Activated CD8-positive, alpha-beta memory T cell treated with anti-CD3 and anti-CD28 coated beads, Interleukin-2, amount 10 ng/mL, durations not matched to agents 7 days and 5 days (primary cell): ENCODE results near the gene GMPPB. TPM values are rescaled to one million over a fixed set of nuclear protein-coding genes. Genes with fewer than 3 reads are reported as not detected.

Experiments used
- ATAC-seq: fragments of 150-1000 bp; cut with Tn5 transposase; one replicate; pipeline ENCODE4 v1.10.0; 2021; ENCODE audit warnings: moderate library complexity
- CTCF ChIA-PET: fragments of 350-600 bp; sonication (Branson Sonifier 250); formaldehyde crosslinking; loops from one replicate; lab custom pipeline; 2021; ENCODE audit warnings: antibody characterized with exemption; lab: Charles Lee
- DNase-seq: peaks from one replicate; pipeline ENCODE4 v3.0.0-alpha.2; 2020
- H3K27ac Mint-ChIP-seq: one replicate; pipeline ENCODE4 v1.8.0; 2021; ENCODE audit warnings: mild to moderate bottlenecking, mixed read lengths
- H3K27me3 Mint-ChIP-seq: one replicate; pipeline ENCODE4 v1.8.0; 2021; ENCODE audit warnings: mixed read lengths
- H3K36me3 Mint-ChIP-seq: one replicate; pipeline ENCODE4 v1.8.0; 2021; ENCODE audit warnings: mild to moderate bottlenecking, mixed read lengths
- H3K4me1 Mint-ChIP-seq: one replicate; pipeline ENCODE4 v1.8.0; 2021; ENCODE audit warnings: mixed read lengths
- H3K4me3 Mint-ChIP-seq: one replicate; pipeline ENCODE4 v1.8.0; 2021; ENCODE audit warnings: mild to moderate bottlenecking, moderate library complexity, mixed read lengths
- H3K9me3 Mint-ChIP-seq: one replicate; pipeline ENCODE4 v1.8.0; 2022; ENCODE audit warnings: low read depth, mixed read lengths
- total RNA-seq, 2 experiments: library from RNA; stranded (reverse); gene quantifications; one replicate each; pipeline ENCODE4 v1.2.3, GENCODE V29; 2021

Gene GMPPB
- 10 to 100 TPM; 46.6 to 47.9 TPM for total RNA-seq

DNA sequence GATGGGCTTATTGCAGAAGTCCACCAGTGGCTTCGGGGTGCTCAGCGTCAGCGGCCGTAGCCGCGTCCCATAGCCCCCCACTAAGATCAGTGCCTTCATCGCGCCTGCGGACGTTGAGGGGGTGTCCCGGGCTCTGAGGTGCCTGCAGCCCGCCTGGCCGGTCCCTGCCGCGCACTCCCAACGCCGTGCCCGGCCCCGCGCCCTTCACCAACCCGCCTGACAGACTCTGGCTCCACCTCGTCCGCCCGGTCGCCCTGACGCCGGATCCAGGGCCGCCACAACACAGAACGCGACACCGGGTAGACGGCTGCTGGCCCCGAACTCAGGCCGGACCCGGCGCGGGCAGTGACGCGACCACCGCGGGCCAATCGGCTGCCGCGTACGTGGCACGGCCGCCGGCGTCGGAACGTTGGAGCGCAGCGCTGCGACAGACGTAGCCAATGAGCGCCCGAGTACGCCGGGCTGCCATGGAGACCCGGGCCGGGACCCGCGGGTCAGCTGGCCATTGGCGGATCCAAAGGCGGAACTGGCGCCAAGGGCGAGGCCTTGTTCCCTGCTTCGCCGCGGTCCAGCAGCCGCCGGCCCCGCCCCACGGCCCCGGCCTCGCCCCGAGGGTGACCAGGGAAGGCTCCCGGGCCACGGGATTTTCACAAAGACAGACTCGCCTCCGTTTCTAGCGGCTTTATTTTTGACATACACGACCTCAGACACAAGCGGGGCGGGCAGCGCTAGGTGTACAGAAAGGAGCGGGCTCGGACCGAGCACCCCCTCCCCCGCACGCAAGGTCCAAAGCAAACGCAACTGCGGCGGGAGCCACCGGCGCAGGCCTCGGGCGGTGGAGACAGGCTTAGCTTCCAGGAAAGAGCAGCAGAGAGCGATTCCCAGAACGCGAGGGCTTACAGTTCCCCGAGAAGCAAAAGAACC, at the start of gene GMPPB:
Gene GMPPB, minus strand, starts transcription at position 324 of the 924 bp plus-strand sequence. Its CDS starts 225 bp downstream, at position 99.
- Mint-ChIP-seq H3K9me3 (no peaks in the 10 kb centered on the region), H3K4me3 (peak within 1 kb of the TSS; percentile 93), H3K27me3 (no peaks in the 10 kb centered on the region), H3K36me3 (peaks cover 6% of the 10 kb centered on the region), H3K4me1 (peaks cover 24% of the 10 kb centered on the region), H3K27ac (peak within 1 kb of the TSS; percentile 96)
- CTCF ChIA-PET: interaction anchor here (0.9 to 1.9 kb wide), 5 partner anchors 11 to 206 kb away, joined by 3 to 9 read pairs (median 4); partner anchors contain the start of genes IP6K1 and MON1A
- ATAC-seq: peak; percentile 84
- DNase-seq: peak; percentile 98

DNA sequence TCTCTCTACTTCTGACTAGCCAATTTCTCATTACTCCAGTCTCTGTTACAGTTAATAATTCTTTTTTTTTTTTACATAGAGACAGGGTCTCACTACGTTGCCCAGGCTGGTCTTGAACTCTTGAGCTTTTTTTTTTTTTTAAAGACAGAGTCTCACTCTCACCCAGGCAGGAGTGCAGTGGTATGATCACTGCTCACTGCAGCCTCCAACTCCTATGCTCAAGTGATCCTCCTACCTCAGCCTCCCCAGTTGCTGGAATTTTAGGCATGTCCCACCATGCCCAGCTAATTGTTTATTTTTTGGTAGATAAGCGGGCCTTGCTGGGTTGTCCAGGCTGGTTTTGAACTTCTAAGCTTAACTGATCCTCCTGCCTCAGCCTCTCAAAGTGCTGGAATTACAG, 49.0 kb upstream of the GMPPB start:
- DNase-seq (no peak), ATAC-seq (no peak)
- no peak overlapping the region for H3K4me3 Mint-ChIP-seq
- CTCF ChIA-PET: interaction anchor here (0.7 to 1.8 kb wide), 3 partner anchors 28 to 66 kb away, joined by 3 to 6 read pairs (median 6); partner anchors contain the start of gene INKA1
- H3K9me3 Mint-ChIP-seq: no peaks in the 10 kb centered on the region
- H3K4me1 Mint-ChIP-seq: peaks cover 8% of the 10 kb centered on the region
- no peaks in the 10 kb centered on the region for H3K27me3 Mint-ChIP-seq
- peaks cover 20% of the 10 kb centered on the region for H3K36me3 Mint-ChIP-seq
- H3K27ac Mint-ChIP-seq: no peak overlapping the region

DNA sequence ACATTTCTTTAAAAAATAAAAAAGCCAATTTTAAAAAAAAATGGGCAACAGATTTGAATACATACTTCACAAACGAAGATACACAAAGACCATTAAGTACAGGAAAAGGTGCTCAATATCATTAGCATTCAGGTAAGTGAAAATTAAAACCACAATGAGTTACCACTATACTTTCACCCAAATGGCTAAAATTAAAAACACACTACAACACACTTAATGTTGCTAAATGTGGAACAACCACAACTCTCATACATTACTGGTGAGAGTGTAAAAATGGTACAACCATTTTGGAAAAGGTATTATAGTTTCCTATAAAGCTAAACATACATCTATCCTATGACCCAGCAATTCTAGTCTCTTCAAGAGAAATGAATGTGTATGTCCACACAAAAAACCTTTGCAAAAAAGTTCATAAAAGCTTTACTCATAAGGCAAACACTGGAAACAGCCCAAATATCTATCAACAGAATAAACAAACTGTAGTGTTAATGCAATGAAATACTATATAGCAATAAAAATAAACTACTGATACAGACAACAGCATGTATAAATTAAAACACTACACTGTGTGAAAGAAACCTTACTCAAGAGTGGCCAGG, 47.7 kb upstream of the GMPPB start:
- H3K36me3 Mint-ChIP-seq: peaks cover 15% of the 10 kb centered on the region
- no peak for ATAC-seq
- no peak overlapping the region for H3K27ac Mint-ChIP-seq
- peaks cover 8% of the 10 kb centered on the region for H3K4me1 Mint-ChIP-seq
- no peak for DNase-seq
- no peak overlapping the region for H3K4me3 Mint-ChIP-seq
- no peaks in the 10 kb centered on the region for H3K27me3 Mint-ChIP-seq
- CTCF ChIA-PET: interaction anchor here (1.0 to 1.7 kb wide), 4 partner anchors 13 to 34 kb away, joined by 3 to 6 read pairs (median 4); partner anchors contain the start of gene INKA1
- no peaks in the 10 kb centered on the region for H3K9me3 Mint-ChIP-seq

- no peak overlapping the region for H3K27ac Mint-ChIP-seq
- ATAC-seq (no peak), DNase-seq (no peak)
- H3K4me3 Mint-ChIP-seq: no peak overlapping the region
- H3K36me3 Mint-ChIP-seq: peaks cover 14% of the 10 kb centered on the region
- CTCF ChIA-PET: interaction anchor here (1.5 to 1.6 kb wide), 2 partner anchors 32 to 51 kb away, joined by 4 to 5 read pairs; no protein-coding TSS in a partner anchor
- no peaks in the 10 kb centered on the region for H3K9me3 Mint-ChIP-seq
- H3K4me1 Mint-ChIP-seq: peaks cover 10% of the 10 kb centered on the region
- H3K27me3 Mint-ChIP-seq: no peaks in the 10 kb centered on the region
Observed at GRCh38 chr3:49769926-49770325, 46.2 kb upstream of the GMPPB start.

DNA sequence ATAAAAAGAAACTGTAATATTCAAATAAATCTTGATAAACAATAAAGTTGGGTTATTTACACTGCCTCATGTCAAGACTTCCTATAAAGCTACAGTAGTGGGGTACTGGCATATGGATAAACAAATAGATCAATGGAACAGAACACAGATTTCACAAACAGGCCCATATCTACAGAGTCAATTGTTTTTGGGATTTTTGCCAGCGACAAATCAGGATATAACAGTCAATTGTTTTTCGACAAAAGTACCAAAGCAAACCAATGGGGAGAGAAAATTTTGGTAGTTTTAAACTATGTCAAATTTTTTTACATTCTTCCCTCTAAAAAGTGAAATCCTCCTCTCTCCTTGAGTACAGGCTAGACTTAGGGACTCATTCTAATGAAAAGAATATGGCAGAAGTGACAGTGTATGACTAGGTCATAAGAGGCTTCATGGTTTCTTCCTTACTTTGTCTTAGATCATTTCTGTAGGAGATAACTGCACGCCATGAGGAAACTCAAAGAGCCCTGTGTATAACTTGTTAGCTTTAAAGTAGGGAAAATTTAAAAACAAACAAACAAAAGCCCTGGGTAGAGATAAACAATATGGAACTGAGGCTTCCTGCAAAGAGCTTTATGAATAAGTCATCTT, 45.6 kb upstream of the GMPPB start:
- H3K27me3 Mint-ChIP-seq: no peaks in the 10 kb centered on the region

DNA sequence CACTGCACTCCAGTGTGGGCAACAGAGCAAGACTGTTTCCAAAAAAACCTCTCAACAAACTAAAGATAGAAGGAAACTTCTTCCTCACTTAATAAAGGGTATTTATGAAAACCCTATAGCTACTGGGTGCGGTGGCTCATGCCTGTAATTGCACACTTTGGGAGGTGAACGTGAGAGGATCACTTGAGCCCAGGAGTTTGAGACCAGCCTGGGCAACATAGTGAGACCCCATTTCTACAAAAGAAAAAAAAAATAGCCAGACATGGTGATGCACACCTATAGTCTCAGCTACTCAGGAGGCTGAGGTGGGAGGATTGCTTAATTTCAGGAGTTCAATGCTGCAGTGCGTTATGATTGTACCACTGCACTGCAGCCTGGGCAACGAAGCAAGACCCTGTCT, 40.2 kb upstream of the GMPPB start:
- no peaks in the 10 kb centered on the region for H3K27me3 Mint-ChIP-seq
- H3K36me3 Mint-ChIP-seq: peaks cover 8% of the 10 kb centered on the region
- no peaks in the 10 kb centered on the region for H3K9me3 Mint-ChIP-seq
- DNase-seq (no peak), ATAC-seq (no peak)
- CTCF ChIA-PET: no interaction called here
- H3K4me3 Mint-ChIP-seq: no peak overlapping the region
- no peak overlapping the region for H3K27ac Mint-ChIP-seq
- H3K4me1 Mint-ChIP-seq: peaks cover 2% of the 10 kb centered on the region

More for the DNA sequence above, 45.6 kb upstream of the GMPPB start:
- DNase-seq (no peak), ATAC-seq (no peak)
- Mint-ChIP-seq H3K4me1 (peaks cover 10% of the 10 kb centered on the region), H3K4me3 (no peak overlapping the region), H3K9me3 (no peaks in the 10 kb centered on the region), H3K27ac (no peak overlapping the region), H3K36me3 (peaks cover 14% of the 10 kb centered on the region)
- CTCF ChIA-PET: interaction anchor here (1.5 to 1.6 kb wide), 2 partner anchors 33 to 51 kb away, joined by 4 to 5 read pairs; no protein-coding TSS in a partner anchor

DNA sequence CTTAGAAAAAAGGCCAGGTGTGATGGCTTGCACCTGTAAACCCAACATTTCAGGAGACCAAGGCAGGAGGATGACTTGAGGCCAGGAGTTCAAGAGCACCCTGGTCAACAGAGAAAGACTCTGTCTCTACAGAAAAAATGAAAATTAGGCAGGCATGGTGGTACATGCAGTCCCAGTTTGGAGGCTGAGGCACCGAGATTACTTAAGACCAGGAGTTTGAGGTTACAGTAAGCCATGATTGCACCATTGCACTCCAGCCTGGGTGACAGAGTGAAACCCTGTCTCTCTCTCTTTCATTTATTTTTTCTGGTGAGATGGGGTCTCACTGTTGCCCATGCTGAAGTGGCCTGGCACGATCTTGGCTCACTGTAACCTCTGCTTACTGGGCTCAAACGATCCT, 37.9 kb upstream of the GMPPB start:
- peaks cover 2% of the 10 kb centered on the region for H3K4me1 Mint-ChIP-seq
- CTCF ChIA-PET: no interaction called here
- H3K27me3 Mint-ChIP-seq: no peaks in the 10 kb centered on the region

DNA sequence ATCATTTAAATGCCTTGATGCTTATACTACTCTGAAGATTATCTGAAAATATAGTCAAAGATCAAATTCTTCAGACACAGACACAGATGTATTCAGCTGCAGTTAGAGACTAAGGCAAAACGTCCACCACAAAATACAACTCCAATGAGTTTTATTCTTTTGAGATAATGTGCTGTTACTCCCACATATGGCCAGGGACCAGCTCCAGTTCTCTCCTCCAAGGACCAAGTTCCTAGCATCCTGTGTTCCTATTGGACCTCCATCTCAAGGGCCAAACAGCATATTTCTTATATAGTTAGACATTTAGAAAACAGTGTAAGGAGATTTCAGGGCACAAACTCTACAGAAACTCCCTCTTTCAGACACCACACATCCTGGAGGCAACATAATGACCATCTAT, 35.5 kb upstream of the GMPPB start:
- Mint-ChIP-seq H3K27ac (no peak overlapping the region), H3K36me3 (peaks cover 2% of the 10 kb centered on the region), H3K4me3 (no peak overlapping the region), H3K9me3 (no peaks in the 10 kb centered on the region), H3K27me3 (no peaks in the 10 kb centered on the region), H3K4me1 (peaks cover under 1% of the 10 kb centered on the region)
- ATAC-seq (no peak), DNase-seq (no peak)
- CTCF ChIA-PET: no interaction called here

More for the DNA sequence above, 37.9 kb upstream of the GMPPB start:
- Mint-ChIP-seq H3K9me3 (no peaks in the 10 kb centered on the region), H3K36me3 (peaks cover 5% of the 10 kb centered on the region), H3K27ac (no peak overlapping the region), H3K4me3 (no peak overlapping the region)
- ATAC-seq (no peak), DNase-seq (no peak)

DNA sequence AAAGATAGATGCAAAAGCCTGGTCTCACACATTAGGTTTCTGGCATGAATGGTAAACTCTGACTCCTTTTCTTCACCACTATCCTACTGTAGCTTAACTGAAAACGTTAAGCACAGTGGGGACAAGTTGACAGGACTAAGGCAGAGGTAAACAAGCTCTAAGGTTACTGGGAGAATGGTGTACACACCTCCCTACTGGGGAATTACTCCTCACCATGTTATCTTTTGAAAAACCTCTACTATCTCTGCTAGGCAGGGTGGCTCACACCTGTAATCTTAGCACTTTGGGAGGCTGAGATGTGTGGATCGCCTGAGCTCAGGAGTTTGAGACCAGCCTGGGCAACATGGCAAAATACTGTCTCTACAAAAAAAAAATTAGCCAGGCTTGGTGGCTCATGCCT, 33.4 kb upstream of the GMPPB start:
- Mint-ChIP-seq H3K9me3 (no peaks in the 10 kb centered on the region), H3K4me3 (no peak overlapping the region), H3K36me3 (peaks cover 4% of the 10 kb centered on the region), H3K4me1 (peaks cover 5% of the 10 kb centered on the region), H3K27ac (no peak overlapping the region), H3K27me3 (no peaks in the 10 kb centered on the region)
- DNase-seq: no peak
- no peak for ATAC-seq
- CTCF ChIA-PET: interaction anchor here (1.5 to 1.6 kb wide), 3 partner anchors 53 to 85 kb away, joined by 4 to 5 read pairs (median 4); no protein-coding TSS in a partner anchor

DNA sequence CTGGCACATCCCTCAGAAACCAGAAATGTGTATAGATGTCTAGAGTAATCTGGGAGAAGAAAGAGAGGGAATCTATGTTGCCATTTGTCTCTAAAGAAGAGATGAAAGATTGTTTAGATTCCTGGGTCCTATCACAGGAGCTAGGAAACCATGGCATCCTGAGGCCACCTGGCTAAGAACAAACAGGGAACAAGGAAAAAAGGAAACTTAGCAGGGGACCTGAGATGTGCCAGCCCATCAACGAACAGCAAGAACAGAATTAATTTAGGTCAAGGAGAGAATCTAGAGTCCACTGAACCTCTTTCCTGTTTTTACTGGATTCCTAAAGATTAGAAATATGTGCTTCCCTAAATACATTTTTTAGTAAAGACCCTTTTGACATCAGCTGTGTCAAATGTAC, 32.3 kb upstream of the GMPPB start:
- Mint-ChIP-seq H3K4me1 (peaks cover 5% of the 10 kb centered on the region), H3K27ac (no peak overlapping the region), H3K27me3 (no peaks in the 10 kb centered on the region), H3K9me3 (no peaks in the 10 kb centered on the region), H3K36me3 (peaks cover 4% of the 10 kb centered on the region), H3K4me3 (no peak overlapping the region)
- ATAC-seq (no peak), DNase-seq (no peak)
- CTCF ChIA-PET: no interaction called here

GRCh38 chr3:49754536-49754935, 30.8 kb upstream of the GMPPB start:
- Mint-ChIP-seq H3K4me1 (peaks cover 5% of the 10 kb centered on the region), H3K27ac (no peak overlapping the region), H3K36me3 (peaks cover 5% of the 10 kb centered on the region), H3K4me3 (no peak overlapping the region), H3K27me3 (no peaks in the 10 kb centered on the region), H3K9me3 (no peaks in the 10 kb centered on the region)
- ATAC-seq (no peak), DNase-seq (no peak)
- CTCF ChIA-PET: no interaction called here

- H3K27me3 Mint-ChIP-seq: no peaks in the 10 kb centered on the region
- no peaks in the 10 kb centered on the region for H3K9me3 Mint-ChIP-seq
- ATAC-seq: no peak
- peaks cover 9% of the 10 kb centered on the region for H3K36me3 Mint-ChIP-seq
- CTCF ChIA-PET: no interaction called here
- H3K4me3 Mint-ChIP-seq: no peak overlapping the region
- H3K4me1 Mint-ChIP-seq: peaks cover 5% of the 10 kb centered on the region
- no peak for DNase-seq
- peak overlapping the region; percentile 61 for H3K27ac Mint-ChIP-seq
Observed at GRCh38 chr3:49751501-49751900, 27.8 kb upstream of the GMPPB start.

DNA sequence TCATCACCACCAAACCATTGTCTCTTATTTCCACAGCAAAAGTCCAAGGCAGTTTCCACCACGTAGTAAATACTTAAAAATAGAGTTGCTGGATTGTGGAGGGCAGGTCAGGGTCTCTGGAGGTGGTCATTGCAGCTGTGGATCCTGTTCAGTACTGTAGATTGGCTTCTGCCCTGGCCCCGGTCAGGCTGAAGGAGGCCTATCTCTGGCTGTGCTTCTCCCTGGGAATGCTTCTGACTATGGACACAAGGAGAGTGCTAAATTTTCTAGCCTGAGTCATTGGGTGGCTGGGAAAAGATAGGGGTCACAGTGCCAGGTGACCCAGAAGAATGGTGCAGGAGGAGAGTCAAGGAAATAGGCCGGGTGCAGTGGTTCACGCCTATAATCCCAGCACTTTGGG, 26.3 kb upstream of the GMPPB start:
- Mint-ChIP-seq H3K27me3 (no peaks in the 10 kb centered on the region), H3K4me1 (peaks cover 5% of the 10 kb centered on the region), H3K27ac (no peak overlapping the region), H3K4me3 (no peak overlapping the region), H3K9me3 (no peaks in the 10 kb centered on the region), H3K36me3 (peaks cover 13% of the 10 kb centered on the region)
- DNase-seq (no peak), ATAC-seq (no peak)
- CTCF ChIA-PET: interaction anchor here (0.8 kb wide), 1 partner anchor 89 kb away, joined by 3 read pairs; no protein-coding TSS in a partner anchor
